Measurements from ENCODE around the gene AGPS. TPM values are rescaled to one million over a fixed set of nuclear protein-coding genes. Genes with fewer than 3 reads are reported as not detected.

Gene AGPS
- total and polyA plus RNA-seq, 9 of the 15 experiments (the other 6 are each of a cell fraction or from before 2014, with no cell fraction given), result 15.5 to 211 (median 63.1) TPM

DNA sequence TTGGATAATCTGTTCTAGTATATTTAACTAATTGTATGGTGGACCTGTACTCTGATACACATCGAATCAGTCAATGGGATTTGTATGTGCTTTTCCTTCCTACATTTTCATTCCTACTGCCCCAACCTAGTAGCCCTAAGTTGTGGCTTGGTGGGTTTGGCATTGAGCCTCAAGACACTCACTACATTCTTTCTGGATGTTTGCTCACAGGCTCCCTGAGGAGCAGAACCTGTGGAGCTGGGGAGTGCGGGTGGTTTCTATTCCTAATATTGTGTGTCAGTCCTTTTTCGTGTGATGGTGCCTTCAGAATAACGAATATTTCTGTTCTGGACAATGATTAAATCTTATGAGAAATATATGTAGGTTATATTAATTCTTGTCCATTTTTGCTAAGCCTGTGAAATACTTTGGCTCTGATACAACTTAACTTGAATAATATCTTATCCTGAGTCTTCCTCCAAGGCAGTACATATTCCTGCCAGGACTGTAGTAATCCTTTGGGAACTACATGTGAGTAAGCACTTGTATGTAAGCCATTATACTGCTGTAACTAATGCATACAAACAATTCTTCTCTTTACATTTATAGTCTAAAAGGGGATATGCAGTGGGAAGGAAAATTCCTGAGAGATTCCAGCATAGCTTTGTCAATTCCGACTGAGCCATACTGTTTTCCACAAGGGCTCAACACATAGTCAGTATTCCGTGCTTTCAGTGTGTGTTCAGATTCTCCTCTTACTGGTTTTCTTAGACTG lies 150.6 kb downstream of the AGPS start:
- TSS peak; percentile 2 for BruUV-seq (replicated peaks)
- Histone ChIP-seq H3K4me3 (no peak overlapping the region), H3K9me1 (ENCODE audit: control insufficient read depth, insufficient read depth, low read length) (no peaks in the 10 kb centered on the region), H3K27me3 (ENCODE audit: control insufficient read depth in 2 of 2, insufficient read depth in 2 of 2, low read length in 2 of 2) (no peaks in the 10 kb centered on the region), H4K20me1 (replicated peaks; ENCODE audit: control insufficient read depth, insufficient read depth, low read length) (no peaks in the 10 kb centered on the region), H3K4me2 (ENCODE audit: insufficient read depth, low read length) (no peak overlapping the region), H3K79me2 (ENCODE audit: control insufficient read depth, insufficient read depth, low read length) (no peaks in the 10 kb centered on the region), H3K9ac (ENCODE audit: insufficient read depth in 1 of 2, low read depth in 2 of 2, low read length in 2 of 2) (no peak overlapping the region), H3K36me3 (ENCODE audit: control insufficient read depth, insufficient read depth, low read length) (peaks cover 5% of the 10 kb centered on the region; the same call in 1 of the 3 replicates), H3K27ac (ENCODE audit: extremely low read depth, low read depth, low read length) (no peak overlapping the region), H2AFZ (ENCODE audit: low read depth, low read length) (no peak overlapping the region), H3K9me3 (replicated peaks; ENCODE audit: control insufficient read depth, insufficient read depth, low read depth, low read length) (peaks cover 3% of the 10 kb centered on the region; the same call in 1 of the 2 replicates), H3K4me1 (replicated peaks in 1 of 2; ENCODE audit: control insufficient read depth in 2 of 2, insufficient read depth in 2 of 2, low read length in 2 of 2) (no peaks in the 10 kb centered on the region)
- ATAC-seq (no peak), FAIRE-seq (no peak), DNase-seq (ENCODE audit: extremely low read depth in 1 of 4, low spot score in 3 of 4) (no peak)
- in situ Hi-C loops (cut with MboI), result no loop called here
- intact Hi-C loops (cut with micrococcal nuclease), result no loop called here
- TF ChIP-seq, protein P1, sequence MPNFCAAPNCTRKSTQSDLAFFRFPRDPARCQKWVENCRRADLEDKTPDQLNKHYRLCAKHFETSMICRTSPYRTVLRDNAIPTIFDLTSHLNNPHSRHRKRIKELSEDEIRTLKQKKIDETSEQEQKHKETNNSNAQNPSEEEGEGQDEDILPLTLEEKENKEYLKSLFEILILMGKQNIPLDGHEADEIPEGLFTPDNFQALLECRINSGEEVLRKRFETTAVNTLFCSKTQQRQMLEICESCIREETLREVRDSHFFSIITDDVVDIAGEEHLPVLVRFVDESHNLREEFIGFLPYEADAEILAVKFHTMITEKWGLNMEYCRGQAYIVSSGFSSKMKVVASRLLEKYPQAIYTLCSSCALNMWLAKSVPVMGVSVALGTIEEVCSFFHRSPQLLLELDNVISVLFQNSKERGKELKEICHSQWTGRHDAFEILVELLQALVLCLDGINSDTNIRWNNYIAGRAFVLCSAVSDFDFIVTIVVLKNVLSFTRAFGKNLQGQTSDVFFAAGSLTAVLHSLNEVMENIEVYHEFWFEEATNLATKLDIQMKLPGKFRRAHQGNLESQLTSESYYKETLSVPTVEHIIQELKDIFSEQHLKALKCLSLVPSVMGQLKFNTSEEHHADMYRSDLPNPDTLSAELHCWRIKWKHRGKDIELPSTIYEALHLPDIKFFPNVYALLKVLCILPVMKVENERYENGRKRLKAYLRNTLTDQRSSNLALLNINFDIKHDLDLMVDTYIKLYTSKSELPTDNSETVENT (CRISPR knock-in tag; IDR thresholded peaks at IDR 0.05), result no peak
- no peak for TF ChIP-seq ZFX (CRISPR knock-in tag; IDR thresholded peaks at IDR 0.05)
- TF ChIP-seq POU5F1 (IDR thresholded peaks at IDR 0.05; ENCODE audit: borderline replicate concordance, low read depth, low read length, partially characterized antibody), result no peak
- TF ChIP-seq, protein P2, sequence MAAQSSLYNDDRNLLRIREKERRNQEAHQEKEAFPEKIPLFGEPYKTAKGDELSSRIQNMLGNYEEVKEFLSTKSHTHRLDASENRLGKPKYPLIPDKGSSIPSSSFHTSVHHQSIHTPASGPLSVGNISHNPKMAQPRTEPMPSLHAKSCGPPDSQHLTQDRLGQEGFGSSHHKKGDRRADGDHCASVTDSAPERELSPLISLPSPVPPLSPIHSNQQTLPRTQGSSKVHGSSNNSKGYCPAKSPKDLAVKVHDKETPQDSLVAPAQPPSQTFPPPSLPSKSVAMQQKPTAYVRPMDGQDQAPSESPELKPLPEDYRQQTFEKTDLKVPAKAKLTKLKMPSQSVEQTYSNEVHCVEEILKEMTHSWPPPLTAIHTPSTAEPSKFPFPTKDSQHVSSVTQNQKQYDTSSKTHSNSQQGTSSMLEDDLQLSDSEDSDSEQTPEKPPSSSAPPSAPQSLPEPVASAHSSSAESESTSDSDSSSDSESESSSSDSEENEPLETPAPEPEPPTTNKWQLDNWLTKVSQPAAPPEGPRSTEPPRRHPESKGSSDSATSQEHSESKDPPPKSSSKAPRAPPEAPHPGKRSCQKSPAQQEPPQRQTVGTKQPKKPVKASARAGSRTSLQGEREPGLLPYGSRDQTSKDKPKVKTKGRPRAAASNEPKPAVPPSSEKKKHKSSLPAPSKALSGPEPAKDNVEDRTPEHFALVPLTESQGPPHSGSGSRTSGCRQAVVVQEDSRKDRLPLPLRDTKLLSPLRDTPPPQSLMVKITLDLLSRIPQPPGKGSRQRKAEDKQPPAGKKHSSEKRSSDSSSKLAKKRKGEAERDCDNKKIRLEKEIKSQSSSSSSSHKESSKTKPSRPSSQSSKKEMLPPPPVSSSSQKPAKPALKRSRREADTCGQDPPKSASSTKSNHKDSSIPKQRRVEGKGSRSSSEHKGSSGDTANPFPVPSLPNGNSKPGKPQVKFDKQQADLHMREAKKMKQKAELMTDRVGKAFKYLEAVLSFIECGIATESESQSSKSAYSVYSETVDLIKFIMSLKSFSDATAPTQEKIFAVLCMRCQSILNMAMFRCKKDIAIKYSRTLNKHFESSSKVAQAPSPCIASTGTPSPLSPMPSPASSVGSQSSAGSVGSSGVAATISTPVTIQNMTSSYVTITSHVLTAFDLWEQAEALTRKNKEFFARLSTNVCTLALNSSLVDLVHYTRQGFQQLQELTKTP (IDR thresholded peaks at IDR 0.05; ENCODE audit: low read depth in 1 of 2, partially characterized antibody in 2 of 2), result no peak
- TF ChIP-seq MAFG (tag; conservative IDR thresholded peaks at IDR 0.05), result no peak
- TF ChIP-seq CBFA2T3 (IDR thresholded peaks at IDR 0.05), result no peak
- no peak for TF ChIP-seq RBM34 (IDR thresholded peaks at IDR 0.05; ENCODE audit: borderline replicate concordance, insufficient read depth, low read length)
- 93% methylated on average over 6 of the region's 6 CpGs for whole genome bisulfite sequencing (ENCODE audit: insufficient coverage, low coverage, missing lambda C conversion rate)
- ChIA-PET POLR2A (no interaction called here), CTCF (ENCODE audit: low intra/inter-chr PET ratio) (interaction anchor here (0.7 kb wide), 1 partner anchor 570 kb away, joined by 4 read pairs; no protein-coding TSS in a partner anchor)
